HG02678 (cell line): ENCODE measurements around the gene RHOF.
A peak's percentile ranks its signal among the peaks of the same experiment; 100 is the strongest.

Experiments used
- ATAC-seq: cut with Tn5 transposase; IDR thresholded peaks from one replicate; pipeline ENCODE4 v1.9.1; 2021; ENCODE audit warnings: mild to moderate bottlenecking, moderate library complexity; ENCODE audit not compliant: unreplicated experiment

Gene RHOF

DNA sequence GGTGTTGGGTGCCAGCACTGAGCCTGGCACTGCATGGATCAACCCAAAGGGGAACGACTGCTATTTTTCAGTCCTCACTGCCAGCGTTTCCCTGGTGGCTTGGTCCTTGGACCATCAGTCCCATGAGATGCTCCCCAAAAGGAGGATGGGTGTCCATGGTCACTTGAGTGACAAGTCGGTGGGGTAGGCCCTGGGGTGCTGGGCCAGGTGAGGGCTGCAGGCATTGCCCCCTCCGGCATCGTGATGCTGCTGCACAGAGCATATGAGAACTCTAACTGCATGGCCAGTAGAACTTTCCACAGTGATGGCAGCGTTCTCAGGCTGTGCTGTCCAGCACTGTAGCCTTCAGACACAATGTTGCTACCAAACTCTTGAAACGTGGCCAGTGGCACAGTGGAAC is 26.6 kb upstream of the RHOF start:
- no peak for ATAC-seq

DNA sequence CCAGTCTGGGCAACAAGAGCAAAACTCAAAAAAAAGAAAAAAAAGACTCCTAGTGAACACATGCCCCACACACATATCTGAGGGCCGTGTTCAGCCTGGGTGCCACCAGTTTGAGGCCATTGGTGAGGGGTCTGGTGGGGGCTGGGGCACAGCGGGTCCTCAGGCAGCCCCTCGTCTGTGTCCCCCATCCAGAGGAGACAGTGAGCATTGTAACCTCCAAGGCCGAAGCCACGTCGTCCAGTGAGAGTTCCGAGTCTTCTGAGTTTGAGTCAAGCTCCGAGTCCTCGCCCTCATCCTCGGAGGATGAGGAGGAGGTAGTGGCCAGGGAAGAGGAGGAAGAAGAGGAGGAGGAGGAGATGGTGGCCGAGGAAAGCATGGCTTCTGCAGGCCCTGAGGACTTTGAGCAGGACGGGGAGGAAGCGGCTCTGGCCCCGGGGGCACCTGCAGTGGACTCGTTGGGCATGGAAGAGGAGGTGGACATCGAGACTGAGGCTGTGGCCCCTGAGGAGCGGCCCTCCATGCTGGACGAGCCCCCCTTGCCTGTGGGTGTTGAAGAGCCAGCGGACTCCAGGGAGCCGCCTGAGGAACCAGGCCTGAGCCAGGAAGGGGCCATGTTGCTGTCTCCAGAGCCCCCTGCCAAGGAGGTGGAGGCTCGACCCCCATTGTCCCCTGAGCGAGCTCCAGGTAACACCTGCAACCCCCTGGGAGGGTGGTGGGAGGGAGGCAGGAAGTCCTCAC is 25.9 kb upstream of the RHOF start:
- no peak for ATAC-seq

DNA sequence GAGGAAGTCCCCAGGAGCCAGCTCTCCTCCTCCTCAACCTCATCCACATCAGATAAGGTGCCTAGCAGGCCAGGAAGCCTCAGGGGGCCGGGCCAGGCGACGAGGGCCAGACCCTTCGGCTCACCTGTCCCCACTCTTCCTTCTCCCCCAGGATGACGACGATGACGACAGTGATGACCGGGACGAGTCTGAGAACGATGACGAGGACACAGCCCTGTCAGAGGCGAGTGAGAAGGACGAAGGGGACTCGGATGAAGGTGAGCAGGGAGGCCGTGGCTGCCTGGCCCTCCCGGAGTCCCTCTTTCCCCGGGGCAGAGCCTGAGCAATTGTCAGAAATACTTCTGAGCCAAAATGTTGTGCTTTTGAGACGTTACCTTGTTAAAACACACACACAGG is 24.2 kb upstream of the RHOF start:
- ATAC-seq, result no peak

DNA sequence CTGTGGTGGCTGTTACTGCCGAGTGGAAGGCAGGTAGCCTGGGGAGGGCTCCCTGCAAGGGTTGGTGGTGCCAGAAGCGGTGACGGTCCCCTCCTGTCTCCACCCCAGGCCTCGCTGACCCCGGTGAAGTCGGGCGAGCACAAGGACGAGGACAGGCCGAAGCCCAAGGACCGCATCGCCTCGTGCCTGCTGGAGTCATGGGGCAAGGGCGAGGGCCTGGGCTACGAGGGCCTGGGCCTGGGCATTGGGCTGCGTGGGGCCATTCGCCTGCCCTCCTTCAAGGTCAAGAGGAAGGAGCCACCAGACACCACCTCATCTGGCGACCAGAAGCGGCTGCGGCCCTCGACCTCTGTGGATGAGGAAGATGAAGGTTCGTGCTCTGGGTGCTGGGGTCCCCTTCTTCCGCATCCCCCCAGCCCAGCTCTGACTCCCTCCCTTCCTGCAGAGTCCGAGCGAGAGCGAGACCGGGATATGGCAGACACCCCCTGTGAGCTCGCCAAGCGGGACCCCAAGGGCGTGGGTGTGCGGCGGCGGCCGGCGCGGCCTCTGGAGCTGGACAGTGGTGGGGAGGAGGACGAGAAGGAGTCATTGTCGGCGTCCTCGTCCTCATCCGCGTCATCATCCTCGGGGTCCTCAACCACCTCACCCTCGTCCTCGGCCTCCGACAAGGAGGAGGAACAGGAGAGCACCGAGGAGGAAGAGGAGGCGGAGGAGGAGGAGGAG is 23.6 kb upstream of the RHOF start:
- no peak for ATAC-seq

DNA sequence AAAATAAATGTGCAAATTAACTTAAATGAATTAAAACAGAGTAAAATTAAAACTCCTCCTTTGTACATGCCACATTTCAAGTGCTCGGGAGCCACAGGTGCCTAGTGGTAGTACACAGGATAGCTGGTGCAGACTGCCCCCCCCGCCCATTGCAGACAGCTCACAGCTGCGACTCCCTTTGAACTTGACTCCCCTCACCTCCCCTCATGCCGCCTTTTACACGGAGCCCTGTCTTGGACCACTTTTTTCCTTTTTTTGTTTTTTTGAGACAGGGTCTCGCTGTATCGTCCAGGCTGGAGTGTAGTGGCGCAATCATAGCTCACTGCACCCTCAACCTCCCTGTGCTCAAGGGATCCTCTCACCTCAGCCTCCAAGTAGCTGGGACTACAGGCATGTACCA is 21.8 kb upstream of the RHOF start:
- ATAC-seq, result no peak

DNA sequence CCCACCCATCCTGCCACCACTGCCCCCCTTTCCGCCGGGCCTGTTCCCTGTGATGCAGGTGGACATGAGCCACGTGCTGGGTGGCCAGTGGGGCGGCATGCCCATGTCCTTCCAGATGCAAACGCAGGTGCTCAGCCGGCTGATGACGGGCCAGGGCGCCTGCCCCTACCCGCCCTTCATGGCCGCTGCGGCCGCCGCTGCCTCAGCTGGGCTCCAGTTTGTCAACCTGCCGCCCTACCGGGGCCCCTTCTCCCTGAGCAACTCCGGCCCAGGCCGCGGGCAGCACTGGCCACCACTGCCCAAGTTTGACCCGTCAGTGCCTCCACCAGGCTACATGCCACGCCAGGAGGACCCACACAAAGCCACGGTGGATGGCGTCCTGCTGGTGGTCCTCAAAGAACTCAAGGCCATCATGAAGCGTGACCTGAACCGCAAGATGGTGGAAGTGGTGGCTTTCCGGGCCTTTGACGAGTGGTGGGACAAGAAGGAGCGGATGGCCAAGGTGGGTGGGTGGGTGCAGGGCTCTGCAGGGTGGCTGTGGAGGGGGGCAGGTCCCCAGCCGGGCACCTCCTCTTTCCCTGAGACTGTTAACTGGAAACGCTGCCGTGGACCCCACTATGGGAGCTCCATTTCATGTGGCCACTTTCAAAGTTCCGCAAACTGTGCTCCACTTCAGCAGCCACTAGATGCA is 21.1 kb upstream of the RHOF start:
- ATAC-seq, result no peak

DNA sequence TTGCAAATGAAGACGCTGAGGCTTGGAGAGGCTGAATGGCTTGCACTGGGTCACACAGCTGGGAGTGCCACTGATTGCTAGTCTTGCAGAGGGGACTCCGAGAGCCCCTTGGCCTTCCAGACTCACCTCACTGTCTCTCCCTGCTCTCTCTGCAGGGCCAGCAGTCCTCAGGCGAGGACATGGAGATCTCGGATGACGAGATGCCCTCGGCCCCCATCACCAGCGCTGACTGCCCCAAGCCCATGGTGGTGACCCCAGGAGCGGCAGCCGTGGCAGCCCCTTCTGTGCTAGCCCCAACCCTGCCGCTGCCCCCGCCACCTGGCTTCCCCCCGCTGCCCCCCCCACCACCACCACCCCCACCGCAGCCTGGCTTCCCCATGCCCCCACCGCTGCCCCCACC is 20.5 kb upstream of the RHOF start:
- no peak for ATAC-seq

DNA sequence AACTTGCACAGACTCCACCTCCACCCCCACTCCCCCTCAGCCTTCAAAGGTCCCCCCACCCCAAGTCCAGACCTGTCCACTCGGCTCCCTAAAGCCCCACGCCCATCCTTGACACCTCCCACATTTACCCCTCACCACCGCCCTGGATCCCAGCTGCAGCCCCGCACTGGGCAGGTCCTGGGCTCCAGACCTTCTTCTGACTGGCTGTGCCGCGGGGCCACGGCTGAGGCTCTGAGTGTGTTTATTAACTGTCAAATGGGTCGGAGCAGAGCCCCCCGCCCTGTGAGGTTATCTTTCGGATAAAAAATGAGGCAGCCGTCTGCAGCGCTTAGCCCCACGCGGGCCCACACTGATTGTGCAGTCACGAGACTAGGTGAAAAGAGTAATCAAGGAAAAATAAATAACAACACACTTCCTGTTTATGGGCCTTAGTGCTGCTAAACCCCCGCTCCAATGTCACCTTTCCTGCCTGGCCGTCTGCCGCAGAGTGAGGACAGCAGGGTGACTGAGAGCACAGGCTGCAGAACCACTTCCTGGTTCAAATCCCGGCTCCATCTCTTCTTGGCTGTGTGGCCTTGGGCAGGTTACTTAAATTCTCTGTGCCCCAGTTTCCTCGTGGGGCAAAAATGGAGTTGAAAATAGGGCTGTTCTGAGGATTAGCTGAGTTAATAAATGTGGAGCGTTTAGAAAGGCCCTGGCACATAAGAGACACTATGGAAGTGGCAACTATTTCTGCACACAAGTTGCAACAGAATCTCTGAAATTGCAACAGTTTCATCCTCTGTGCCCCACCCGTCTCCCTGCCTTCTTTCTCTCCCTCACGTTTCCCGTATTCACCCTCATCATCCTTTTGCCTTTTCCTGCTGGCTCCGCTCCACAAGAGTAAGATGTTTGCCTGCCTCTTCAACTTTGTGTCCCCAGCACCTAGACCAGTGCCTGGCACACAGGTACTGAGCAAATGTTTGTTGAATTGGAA is 19.7 kb upstream of the RHOF start:
- no peak for ATAC-seq

DNA sequence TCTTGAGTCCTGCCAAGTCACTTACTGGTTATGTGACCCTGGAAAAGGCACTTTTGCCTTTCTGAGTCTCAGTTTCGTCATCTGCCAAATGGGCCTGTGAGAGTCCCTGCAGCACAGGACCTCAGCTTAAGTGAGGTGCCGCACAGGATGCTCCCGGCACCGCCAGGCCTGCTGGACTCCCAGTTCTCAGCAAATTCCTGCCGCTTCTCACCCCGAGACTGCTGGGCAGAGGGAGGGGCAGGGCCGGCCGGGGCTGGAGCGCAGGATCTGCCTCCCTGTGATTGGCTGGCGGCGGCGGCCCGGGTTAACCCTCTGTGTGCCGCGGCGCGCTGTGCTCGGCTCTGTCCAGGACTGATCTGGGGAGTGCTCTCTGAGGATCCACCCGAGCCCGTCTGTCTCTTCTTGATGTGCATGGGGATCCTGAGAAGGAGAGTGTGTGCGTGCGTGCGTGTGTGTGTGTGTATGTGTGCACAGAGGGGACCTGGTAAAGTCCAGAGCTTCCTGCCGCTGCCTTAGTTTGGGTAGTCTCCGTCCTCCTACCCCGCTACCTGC is 18.9 kb upstream of the RHOF start:
- ATAC-seq, result no peak

DNA sequence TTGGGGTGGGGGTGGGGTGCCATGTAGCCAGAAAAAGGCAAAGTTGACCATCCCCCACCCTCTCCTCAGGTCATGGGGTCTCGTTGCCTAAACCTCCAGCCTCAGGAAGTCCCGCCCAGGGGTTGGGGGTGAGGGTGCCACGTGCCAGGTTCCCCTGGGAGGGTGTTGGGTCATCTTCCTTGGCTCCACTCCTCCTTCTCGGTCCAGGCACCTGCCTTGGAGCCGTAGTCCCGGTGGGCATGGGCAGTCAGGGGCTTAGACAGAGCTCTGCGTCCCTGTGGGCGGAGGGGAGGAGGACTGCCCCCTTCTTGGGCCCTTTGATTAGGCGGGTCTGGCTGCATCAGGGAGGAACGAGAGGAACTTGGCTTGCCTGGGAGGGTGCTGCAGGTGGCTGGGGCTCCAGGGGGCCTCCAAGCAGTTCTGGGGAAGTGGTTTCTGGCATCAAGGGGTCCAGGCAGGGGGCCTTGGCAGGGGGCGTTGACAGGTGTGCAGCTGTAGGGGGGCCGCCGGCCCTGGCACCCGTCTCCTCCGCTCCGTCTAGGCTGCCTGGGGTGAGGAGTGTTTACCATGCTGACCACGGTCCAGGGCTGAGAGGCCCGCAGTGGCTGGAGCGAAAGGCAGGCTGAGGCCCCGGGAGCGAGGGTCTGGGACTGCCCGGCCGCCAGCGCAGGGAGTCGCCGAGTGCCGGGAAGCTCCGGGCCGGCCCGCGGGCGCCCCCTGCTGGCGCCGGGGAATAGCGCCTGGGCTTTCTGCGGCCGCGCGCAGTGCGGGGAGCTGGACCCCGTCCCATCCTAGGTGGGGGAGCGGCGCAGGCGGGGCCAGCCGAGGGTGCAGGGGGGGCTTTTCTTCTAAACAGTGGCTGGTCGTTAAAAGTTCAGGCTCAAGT is 18.2 kb upstream of the RHOF start:
- peak; percentile 72 for ATAC-seq

DNA sequence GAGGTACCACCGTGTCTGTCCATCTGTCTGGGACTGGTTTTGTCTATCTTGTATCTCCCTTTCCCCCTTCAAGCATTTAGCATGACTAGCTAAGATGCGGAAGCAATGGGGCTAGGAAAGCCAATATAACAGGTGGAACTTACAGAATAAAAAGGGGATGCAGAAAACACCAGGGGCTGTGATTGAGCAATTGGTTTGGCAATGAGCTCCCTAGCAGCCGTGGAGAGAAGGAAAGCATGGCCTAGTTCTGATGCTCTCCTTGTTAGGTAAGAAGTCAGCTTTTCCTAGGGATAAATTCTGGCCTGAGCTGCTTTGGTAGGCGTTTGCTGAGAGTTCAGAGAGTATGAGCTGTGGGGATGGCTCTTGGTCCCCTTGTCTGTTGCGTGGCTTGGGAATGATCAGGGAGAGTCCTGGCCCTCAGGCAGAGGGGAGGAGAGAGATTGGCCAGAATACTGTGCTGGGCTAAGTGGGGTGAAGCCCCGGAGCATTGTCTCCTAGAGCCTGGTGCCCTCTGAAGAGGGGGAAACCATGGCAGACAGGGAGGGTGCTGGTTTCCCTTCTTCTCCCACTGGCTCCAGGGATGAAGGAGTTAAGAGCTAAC is 17.4 kb upstream of the RHOF start:
- no peak for ATAC-seq

DNA sequence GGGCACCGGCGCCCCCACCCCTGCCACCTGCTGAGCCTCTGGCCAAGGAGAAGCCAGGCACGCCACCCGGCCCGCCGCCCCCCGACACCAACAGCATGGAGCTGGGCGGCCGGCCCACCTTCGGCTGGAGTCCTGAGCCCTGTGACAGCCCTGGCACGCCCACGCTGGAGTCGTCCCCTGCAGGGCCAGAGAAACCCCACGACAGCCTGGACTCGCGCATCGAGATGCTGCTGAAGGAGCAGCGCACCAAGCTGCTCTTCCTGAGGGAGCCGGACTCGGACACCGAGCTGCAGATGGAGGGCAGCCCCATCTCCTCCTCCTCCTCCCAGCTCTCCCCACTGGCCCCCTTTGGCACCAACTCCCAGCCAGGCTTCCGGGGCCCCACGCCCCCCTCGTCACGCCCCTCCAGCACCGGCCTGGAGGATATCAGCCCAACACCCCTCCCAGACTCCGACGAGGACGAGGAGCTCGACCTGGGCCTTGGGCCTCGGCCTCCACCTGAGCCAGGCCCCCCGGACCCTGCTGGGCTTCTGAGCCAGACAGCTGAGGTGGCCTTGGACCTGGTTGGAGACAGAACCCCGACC is 16.8 kb upstream of the RHOF start:
- no peak for ATAC-seq

DNA sequence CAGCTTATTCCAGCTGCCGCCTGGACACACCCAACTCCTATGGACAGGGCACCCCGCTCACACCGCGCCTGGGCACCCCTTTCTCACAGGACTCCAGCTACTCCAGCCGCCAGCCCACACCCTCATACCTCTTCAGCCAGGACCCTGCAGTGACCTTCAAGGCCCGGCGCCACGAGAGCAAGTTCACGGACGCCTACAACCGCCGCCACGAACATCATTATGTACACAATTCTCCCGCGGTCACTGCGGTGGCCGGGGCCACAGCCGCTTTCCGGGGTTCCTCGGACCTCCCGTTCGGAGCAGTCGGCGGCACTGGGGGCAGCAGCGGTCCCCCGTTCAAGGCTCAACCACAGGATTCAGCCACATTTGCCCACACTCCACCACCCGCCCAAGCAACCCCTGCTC is 16.2 kb upstream of the RHOF start:
- no peak for ATAC-seq

DNA sequence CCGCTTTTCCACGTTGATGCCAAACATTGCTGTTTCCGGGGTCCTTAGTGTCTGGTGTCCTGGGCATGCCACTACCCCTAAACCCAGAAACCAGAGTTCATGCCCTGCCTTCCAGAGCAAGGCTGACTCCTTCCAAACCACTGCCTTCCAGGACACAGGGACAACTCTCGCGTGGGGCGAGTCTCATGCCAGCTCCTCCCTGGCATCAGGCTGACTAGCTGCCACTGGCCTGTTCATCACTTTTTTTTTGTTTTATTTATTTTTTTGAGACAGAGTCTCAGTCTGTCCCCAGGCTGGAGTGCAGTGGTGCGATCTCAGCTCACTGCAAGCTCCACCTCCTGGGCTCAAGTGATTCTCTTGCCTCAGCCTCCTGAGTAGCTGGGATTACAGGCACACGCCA is 15.1 kb upstream of the RHOF start:
- ATAC-seq, result no peak

DNA sequence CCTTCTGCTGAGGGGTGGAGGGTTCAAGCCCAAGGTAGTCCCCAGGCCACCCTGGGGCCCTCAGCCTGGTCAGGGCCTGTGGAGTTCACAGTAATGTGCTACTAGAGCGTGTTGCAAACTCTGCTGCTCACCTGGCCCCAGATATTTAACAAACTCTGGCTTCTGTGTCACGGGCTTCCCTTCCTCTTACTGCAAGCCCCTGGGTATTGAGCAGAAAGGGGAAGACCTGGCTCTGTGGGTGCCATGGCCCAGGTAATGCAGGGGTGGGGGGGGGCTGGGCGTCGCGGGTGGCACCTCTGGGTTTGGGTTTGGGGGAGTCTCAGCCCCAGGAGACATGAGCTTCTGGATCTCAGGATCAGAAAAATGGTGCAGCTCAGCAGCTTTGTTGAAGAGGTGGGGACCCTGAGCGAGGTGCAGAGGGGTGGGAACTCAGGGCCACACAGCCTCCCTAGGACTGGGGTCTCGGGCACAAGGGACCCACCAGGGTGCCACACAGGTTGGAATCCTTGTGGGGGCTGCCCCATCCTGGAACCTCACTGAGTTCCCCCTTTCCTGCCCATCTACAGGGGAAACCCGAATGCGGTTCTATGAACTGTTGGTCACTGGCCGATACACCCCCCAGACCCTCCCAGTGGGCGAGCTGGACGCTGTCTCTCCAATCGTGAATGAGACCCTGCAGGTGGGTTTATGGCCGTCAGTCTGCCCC is 14.3 kb upstream of the RHOF start:
- no peak for ATAC-seq

DNA sequence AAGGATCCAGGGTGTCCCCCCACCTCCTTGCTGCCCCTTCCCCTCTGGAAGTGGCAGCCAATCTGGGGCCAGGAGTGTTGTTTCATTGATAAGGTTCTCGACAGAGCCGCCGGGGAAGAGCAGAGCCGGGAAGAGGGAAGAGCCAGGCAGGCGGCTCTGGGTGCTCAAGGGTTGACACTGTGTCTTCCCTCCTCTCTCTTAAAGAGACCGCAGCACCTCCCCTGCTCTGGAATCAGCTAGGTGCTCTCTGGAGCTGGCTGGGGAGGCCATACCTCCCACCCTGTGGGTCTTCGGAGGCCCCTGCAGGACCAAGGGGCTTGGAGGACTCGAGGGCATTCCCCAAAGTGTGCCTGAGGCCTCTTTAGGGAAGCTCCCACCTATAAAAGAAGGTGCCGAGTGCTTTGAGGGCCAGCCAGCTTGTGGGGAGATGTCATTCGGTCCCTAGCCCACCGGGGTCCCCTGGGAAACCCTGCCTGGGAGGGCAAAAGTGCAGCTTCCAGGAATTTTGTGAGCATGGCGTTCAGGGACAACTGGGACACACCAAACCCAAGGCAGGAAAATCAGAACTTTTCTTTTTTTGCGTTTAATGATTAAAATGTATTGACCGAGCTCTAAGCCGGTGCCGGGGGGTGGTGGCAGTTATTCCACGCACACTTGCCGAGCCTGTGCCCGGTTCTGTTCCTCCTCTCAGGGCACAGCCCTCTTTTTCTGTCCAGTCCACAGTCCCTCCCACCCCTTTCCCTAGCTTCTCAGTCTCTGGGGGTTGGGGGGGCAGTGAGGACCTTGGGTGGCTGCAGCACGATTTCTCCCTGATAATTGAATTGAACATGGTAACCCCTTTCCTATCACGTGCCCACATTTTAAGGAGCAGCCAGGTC is 13.3 kb upstream of the RHOF start:
- ATAC-seq, result no peak

DNA sequence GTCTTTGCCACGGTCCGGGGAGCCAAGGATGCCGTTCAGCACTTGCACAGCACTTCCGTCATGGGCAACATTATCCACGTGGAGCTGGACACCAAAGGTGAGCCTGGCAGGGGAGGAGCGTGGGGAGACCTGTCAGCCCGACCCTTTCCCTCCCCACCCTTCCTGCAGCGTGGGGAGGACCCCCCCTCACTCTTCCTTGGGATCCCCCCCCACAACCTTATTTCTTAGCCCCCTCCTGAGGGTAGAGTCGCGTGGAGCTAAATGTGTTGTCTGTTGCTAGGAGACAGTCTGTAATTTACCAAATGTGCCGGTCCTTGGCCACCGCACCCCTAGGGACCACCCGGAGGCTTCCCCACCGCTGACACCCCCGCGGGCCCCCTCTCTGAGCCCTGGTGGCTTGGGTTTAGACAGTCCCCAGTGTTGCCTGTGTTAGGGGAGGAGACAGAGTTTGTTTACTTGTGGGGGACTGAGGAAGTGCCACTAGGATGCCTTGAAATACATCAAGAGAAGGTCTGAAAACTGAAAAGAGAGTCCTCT is 12.6 kb upstream of the RHOF start:
- no peak for ATAC-seq
